ENCODE data around the gene SHISA3. TPM values are rescaled to one million over a fixed set of nuclear protein-coding genes. Genes with fewer than 3 reads are reported as not detected.

The SHISA3 gene
- 1 to 10 TPM in 3 of 4 donors, under 1 TPM in 1; 0.68 to 4.6 (median 2.4) TPM for total RNA-seq

GRCh38 chr4:42396752-42397634 lies at the start of gene SHISA3:
SHISA3 (plus strand) TSS chr4:42397488; CDS start chr4:42398057, 569 bp downstream.
- no peak for TF ChIP-seq CTCF (IDR thresholded peaks at IDR 0.05; ENCODE audit: low read depth)

- no peak for TF ChIP-seq CTCF (IDR thresholded peaks at IDR 0.05; ENCODE audit: low read depth)
These were observed 49.0 kb upstream of the SHISA3 start for GRCh38 chr4:42348247-42348646.

GRCh38 chr4:42348692-42349091 lies 48.6 kb upstream of the SHISA3 start:
- no peak for TF ChIP-seq CTCF (IDR thresholded peaks at IDR 0.05; ENCODE audit: low read depth)

GRCh38 chr4:42350611-42351182 lies 46.6 kb upstream of the SHISA3 start:
- no peak for TF ChIP-seq CTCF (IDR thresholded peaks at IDR 0.05; ENCODE audit: low read depth)

- no peak for TF ChIP-seq CTCF (IDR thresholded peaks at IDR 0.05; ENCODE audit: low read depth)
These were observed 45.2 kb upstream of the SHISA3 start for GRCh38 chr4:42352049-42352448.

- TF ChIP-seq CTCF (IDR thresholded peaks at IDR 0.05; ENCODE audit: low read depth), result no peak
These were observed 40.0 kb upstream of the SHISA3 start for GRCh38 chr4:42357325-42357724.

- no peak for TF ChIP-seq CTCF (IDR thresholded peaks at IDR 0.05; ENCODE audit: low read depth)
These were observed 37.6 kb upstream of the SHISA3 start for GRCh38 chr4:42359711-42360110.

Measured in subcutaneous adipose tissue (tissue), 4 donors.